Natural killer cell (primary cell): ENCODE data around the gene ZNF185. TPM values are rescaled to one million over a fixed set of nuclear protein-coding genes. Genes with fewer than 3 reads are reported as not detected.

ENCODE experiments used
- ATAC-seq, 3 donors: fragments of 150-1000 bp in 2 of 3; fragments of 200-7000 bp in 1 of 3; cut with Tn5 transposase; 1 replicate in 1 of 3; 2 replicates in 2 of 3; pipeline ENCODE4 v1.10.0; 2021; ENCODE audit warnings: mild to moderate bottlenecking in 2 of 3, moderate library complexity in 2 of 3
- DNase-seq, 2 donors: peaks; one replicate each; pipeline versions ENCODE4 v3.0.0 to v3.0.0-alpha.2; 2013 to 2021; ENCODE audit warnings: mixed read lengths in 1 of 2
- H3K27ac ChIP-seq: one replicate; pipeline ENCODE4 v1.5.1; 2013; ENCODE audit warnings: mild to moderate bottlenecking, low read length
- H3K27me3 ChIP-seq: one replicate; pipeline ENCODE4 v1.6.1; 2013; ENCODE audit warnings: low read length; ENCODE audit not compliant: control insufficient read depth, insufficient read depth
- H3K36me3 ChIP-seq: one replicate; pipeline ENCODE4 v1.6.1; 2013; ENCODE audit warnings: low read length; ENCODE audit not compliant: control insufficient read depth, insufficient read depth
- H3K4me1 ChIP-seq: one replicate; pipeline ENCODE4 v1.6.1; 2013; ENCODE audit warnings: low read length; ENCODE audit not compliant: control insufficient read depth, insufficient read depth
- H3K4me3 ChIP-seq: one replicate; pipeline ENCODE4 v1.5.1; 2013; ENCODE audit warnings: low read length
- H3K9me3 ChIP-seq: one replicate; pipeline ENCODE4 v1.6.1; 2013; ENCODE audit warnings: low read length; ENCODE audit not compliant: control insufficient read depth, insufficient read depth
- H3K27ac Mint-ChIP-seq, 2 donors: one replicate each; pipeline ENCODE4 v1.8.0; 2022; ENCODE audit warnings: mild to moderate bottlenecking in 2 of 2, mixed read lengths in 2 of 2, moderate library complexity in 1 of 2
- H3K27me3 Mint-ChIP-seq, 2 donors: one replicate each; pipeline ENCODE4 v1.8.0; 2022; ENCODE audit warnings: low read depth in 2 of 2, mixed read lengths in 2 of 2
- H3K36me3 Mint-ChIP-seq: one replicate; pipeline ENCODE4 v1.8.0; 2022; ENCODE audit warnings: mixed read lengths
- H3K4me1 Mint-ChIP-seq, 2 donors: one replicate each; pipeline ENCODE4 v1.8.0; 2022; ENCODE audit warnings: mixed read lengths in 2 of 2
- H3K4me3 Mint-ChIP-seq: one replicate; pipeline ENCODE4 v1.8.0; 2022; ENCODE audit warnings: mild to moderate bottlenecking, moderate library complexity, mixed read lengths
- H3K9me3 Mint-ChIP-seq, 2 donors: one replicate each; pipeline ENCODE4 v1.8.0; 2022; ENCODE audit warnings: mixed read lengths in 2 of 2
- WGBS: methylation state at CpG from one replicate; pipeline ENCODE4 v1.1.7; 2013; ENCODE audit warnings: missing lambda C conversion rate; ENCODE audit not compliant: insufficient coverage; 5-methylcytosine and 5-hydroxymethylcytosine counted together
- intact Hi-C: fragments of 100-400 bp; cut with micrococcal nuclease; formaldehyde crosslinking; loops from one replicate; pipeline ENCODE4 v1.14.2; 2022
- total RNA-seq, 4 donors: library from RNA; stranded (reverse); fragments of 120-200 nt in 1 of 4; gene quantifications; one replicate each; pipeline versions ENCODE4 v1.2.3 to v1.2.4, GENCODE V29; 2013 to 2022
- TF ChIP-seq, protein P1 (sequence below): fragments of 200-600 bp; IDR thresholded peaks from one replicate; pipeline ENCODE4 v1.8.0; 2022; ENCODE audit warnings: antibody characterized with exemption

The ZNF185 gene
- total RNA-seq, 3 donors from 2014 or later (not counting 1 experiment from before 2014, with no cell fraction given), result 1.9 to 12.4 (median 6.5) TPM

DNA sequence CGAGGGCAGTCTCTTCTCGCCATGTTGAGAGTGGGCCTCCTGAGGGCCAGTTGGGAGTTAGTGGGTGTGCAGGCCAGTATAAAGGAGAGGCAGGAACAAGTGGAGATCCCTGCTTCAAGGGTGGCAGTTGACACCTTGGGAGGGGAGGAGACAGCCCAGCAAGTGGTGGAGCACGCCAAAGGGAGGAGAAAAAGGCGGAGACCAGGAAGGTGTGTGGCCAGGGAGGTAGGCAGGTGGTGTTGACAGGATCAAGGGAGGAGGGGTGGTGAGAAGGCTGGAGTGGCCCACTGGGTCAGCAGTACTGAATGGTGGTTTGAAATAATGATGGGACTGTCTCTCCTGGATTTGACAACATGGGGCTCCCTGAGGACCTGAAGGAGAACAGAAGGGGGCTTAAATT lies 32.6 kb downstream of the ZNF185 start:
- DNase-seq, result no peak
- Mint-ChIP-seq H3K27me3 (peaks cover 3 to 25% of the 10 kb centered on the region in 2 donors), H3K4me3 (no peak overlapping the region), H3K36me3 (no peaks in the 10 kb centered on the region), H3K4me1 (no peaks in the 10 kb centered on the region), H3K27ac (no peak overlapping the region), H3K9me3 (no peaks in the 10 kb centered on the region)
- no peak for ATAC-seq
- intact Hi-C loops, result no loop called here
- Histone ChIP-seq H3K36me3 (no peaks in the 10 kb centered on the region), H3K4me1 (no peaks in the 10 kb centered on the region), H3K27ac (no peak overlapping the region), H3K9me3 (no peaks in the 10 kb centered on the region), H3K27me3 (no peaks in the 10 kb centered on the region), H3K4me3 (no peak overlapping the region)
- TF ChIP-seq, protein P1, sequence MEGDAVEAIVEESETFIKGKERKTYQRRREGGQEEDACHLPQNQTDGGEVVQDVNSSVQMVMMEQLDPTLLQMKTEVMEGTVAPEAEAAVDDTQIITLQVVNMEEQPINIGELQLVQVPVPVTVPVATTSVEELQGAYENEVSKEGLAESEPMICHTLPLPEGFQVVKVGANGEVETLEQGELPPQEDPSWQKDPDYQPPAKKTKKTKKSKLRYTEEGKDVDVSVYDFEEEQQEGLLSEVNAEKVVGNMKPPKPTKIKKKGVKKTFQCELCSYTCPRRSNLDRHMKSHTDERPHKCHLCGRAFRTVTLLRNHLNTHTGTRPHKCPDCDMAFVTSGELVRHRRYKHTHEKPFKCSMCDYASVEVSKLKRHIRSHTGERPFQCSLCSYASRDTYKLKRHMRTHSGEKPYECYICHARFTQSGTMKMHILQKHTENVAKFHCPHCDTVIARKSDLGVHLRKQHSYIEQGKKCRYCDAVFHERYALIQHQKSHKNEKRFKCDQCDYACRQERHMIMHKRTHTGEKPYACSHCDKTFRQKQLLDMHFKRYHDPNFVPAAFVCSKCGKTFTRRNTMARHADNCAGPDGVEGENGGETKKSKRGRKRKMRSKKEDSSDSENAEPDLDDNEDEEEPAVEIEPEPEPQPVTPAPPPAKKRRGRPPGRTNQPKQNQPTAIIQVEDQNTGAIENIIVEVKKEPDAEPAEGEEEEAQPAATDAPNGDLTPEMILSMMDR, result no peak
- WGBS, result 70% methylated on average over 4 of the region's 4 CpGs

GRCh38 chrX:152932144-152932543 lies 34.3 kb downstream of the ZNF185 start:
- TF ChIP-seq, protein P1, result no peak
- Mint-ChIP-seq H3K9me3 (no peaks in the 10 kb centered on the region), H3K27ac (no peak overlapping the region)

GRCh38 chrX:152932598-152933175 lies 34.8 kb downstream of the ZNF185 start:
- Mint-ChIP-seq H3K36me3 (no peaks in the 10 kb centered on the region), H3K27ac (no peak overlapping the region), H3K4me3 (no peak overlapping the region), H3K27me3 (peaks cover 5 to 25% of the 10 kb centered on the region in 2 donors), H3K4me1 (no peaks in the 10 kb centered on the region), H3K9me3 (no peaks in the 10 kb centered on the region)
- WGBS, result 89% methylated on average over 7 of the region's 8 CpGs
- no peaks in the 10 kb centered on the region for H3K27me3 ChIP-seq
- no peaks in the 10 kb centered on the region for H3K4me1 ChIP-seq
- no peak overlapping the region for H3K27ac ChIP-seq
- H3K9me3 ChIP-seq, result no peaks in the 10 kb centered on the region
- TF ChIP-seq, protein P1, result no peak
- H3K4me3 ChIP-seq, result no peak overlapping the region
- no peak for DNase-seq
- intact Hi-C loops, result no loop called here
- no peaks in the 10 kb centered on the region for H3K36me3 ChIP-seq
- no peak for ATAC-seq

More at GRCh38 chrX:152932144-152932543, 34.3 kb downstream of the ZNF185 start:
- WGBS, result 91% methylated on average over 6 of the region's 6 CpGs
- Histone ChIP-seq H3K9me3 (no peaks in the 10 kb centered on the region), H3K36me3 (no peaks in the 10 kb centered on the region), H3K4me3 (no peak overlapping the region), H3K27ac (no peak overlapping the region), H3K27me3 (no peaks in the 10 kb centered on the region), H3K4me1 (no peaks in the 10 kb centered on the region)
- H3K4me1 Mint-ChIP-seq, result no peaks in the 10 kb centered on the region
- no peak for DNase-seq
- H3K36me3 Mint-ChIP-seq, result no peaks in the 10 kb centered on the region
- peaks cover 3 to 25% of the 10 kb centered on the region in 2 donors for H3K27me3 Mint-ChIP-seq
- ATAC-seq, result no peak
- H3K4me3 Mint-ChIP-seq, result no peak overlapping the region
- intact Hi-C loops, result no loop called here

GRCh38 chrX:152936306-152936705 lies 38.4 kb downstream of the ZNF185 start:
- Mint-ChIP-seq H3K36me3 (no peaks in the 10 kb centered on the region), H3K27ac (no peak overlapping the region), H3K9me3 (no peaks in the 10 kb centered on the region), H3K4me3 (no peak overlapping the region), H3K27me3 (peaks cover 6 to 16% of the 10 kb centered on the region in 2 donors), H3K4me1 (peaks cover 4 to 5% of the 10 kb centered on the region in 2 donors)
- TF ChIP-seq, protein P1, result no peak
- Histone ChIP-seq H3K36me3 (no peaks in the 10 kb centered on the region), H3K4me3 (no peak overlapping the region), H3K27me3 (no peaks in the 10 kb centered on the region), H3K27ac (no peak overlapping the region), H3K9me3 (no peaks in the 10 kb centered on the region), H3K4me1 (peaks cover 4% of the 10 kb centered on the region)
- intact Hi-C loops, result no loop called here
- DNase-seq (no peak), ATAC-seq (no peak)
- WGBS, result 100% methylated on average over 1 of the region's 2 CpGs
